ENCODE measurements around the gene TSPYL4.
A peak's percentile ranks its signal among the peaks of the same experiment; 100 is the strongest.

The TSPYL4 gene

DNA sequence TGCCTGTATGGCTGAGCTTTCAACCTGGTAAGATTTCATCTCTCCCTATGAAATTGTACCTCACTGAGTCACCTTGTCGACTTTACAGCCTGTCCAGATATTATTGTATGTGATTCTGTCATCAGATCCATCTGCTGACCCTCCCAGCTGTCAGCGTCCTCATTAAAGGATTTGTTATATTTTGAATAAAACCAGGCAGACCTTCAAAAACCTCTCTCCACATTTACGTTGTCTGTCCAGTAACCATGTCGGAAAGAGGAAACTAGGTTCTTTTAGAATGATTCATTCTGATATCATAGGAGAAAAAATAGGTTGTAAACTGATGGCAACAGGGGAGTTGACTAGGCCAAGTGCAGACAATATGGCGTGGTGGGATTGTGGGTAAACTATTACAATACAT lies 38.5 kb downstream of the TSPYL4 start:
- no peak for FAIRE-seq
- TF ChIP-seq PAX5 (IDR thresholded peaks at IDR 0.05; ENCODE audit: insufficient read depth, low read length, severe bottlenecking) (no peak), POU2F2 (IDR thresholded peaks at IDR 0.05; ENCODE audit: low read depth, low read length) (no peak), TAF1 (IDR thresholded peaks at IDR 0.05; ENCODE audit: low read depth, low read length) (no peak), POLR2AphosphoS5 (IDR thresholded peaks at IDR 0.05; ENCODE audit: low read depth, low read length) (no peak), SPI1 (IDR thresholded peaks at IDR 0.05; ENCODE audit: low read depth, low read length) (no peak), POLR2A (IDR thresholded peaks at IDR 0.05; ENCODE audit: low read depth, low read length) (no peak)
- DNase-seq (ENCODE audit: insufficient read length, low spot score), result no peak

GRCh38 chr6:116214681-116215080 lies 39.2 kb downstream of the TSPYL4 start:
- FAIRE-seq (no peak), DNase-seq (ENCODE audit: insufficient read length, low spot score) (no peak)
- TF ChIP-seq PAX5 (IDR thresholded peaks at IDR 0.05; ENCODE audit: insufficient read depth, low read length, severe bottlenecking) (no peak), POLR2AphosphoS5 (IDR thresholded peaks at IDR 0.05; ENCODE audit: low read depth, low read length) (no peak), SPI1 (IDR thresholded peaks at IDR 0.05; ENCODE audit: low read depth, low read length) (no peak), POU2F2 (IDR thresholded peaks at IDR 0.05; ENCODE audit: low read depth, low read length) (no peak), POLR2A (IDR thresholded peaks at IDR 0.05; ENCODE audit: low read depth, low read length) (no peak), TAF1 (IDR thresholded peaks at IDR 0.05; ENCODE audit: low read depth, low read length) (no peak)

GRCh38 chr6:116210750-116211425 lies 43.0 kb downstream of the TSPYL4 start:
- DNase-seq (ENCODE audit: insufficient read length, low spot score) (no peak), FAIRE-seq (no peak)
- TF ChIP-seq TAF1 (IDR thresholded peaks at IDR 0.05; ENCODE audit: low read depth, low read length) (no peak), POLR2A (IDR thresholded peaks at IDR 0.05; ENCODE audit: low read depth, low read length) (no peak), SPI1 (IDR thresholded peaks at IDR 0.05; ENCODE audit: low read depth, low read length) (no peak), PAX5 (IDR thresholded peaks at IDR 0.05; ENCODE audit: insufficient read depth, low read length, severe bottlenecking) (no peak), POLR2AphosphoS5 (IDR thresholded peaks at IDR 0.05; ENCODE audit: low read depth, low read length) (no peak), POU2F2 (IDR thresholded peaks at IDR 0.05; ENCODE audit: low read depth, low read length) (no peak)

DNA sequence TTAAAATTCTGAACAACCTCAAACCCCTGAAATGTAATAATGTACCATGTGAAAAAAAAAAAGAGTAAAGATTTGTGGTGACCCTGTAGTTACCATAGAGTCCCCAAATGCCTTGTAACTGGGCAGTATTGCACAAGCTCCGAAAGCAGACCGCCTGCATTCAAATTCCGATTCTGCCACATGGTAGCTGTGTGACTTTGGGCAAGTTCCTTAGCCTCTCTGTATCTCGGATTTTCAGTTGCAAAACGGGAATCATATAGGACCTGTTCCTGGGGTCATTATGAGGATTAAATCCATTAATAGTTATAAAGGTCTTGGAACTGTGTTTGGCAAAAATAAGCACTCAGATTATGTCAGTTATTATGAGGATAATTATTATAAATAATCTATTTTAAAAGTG lies 43.6 kb downstream of the TSPYL4 start:
- FAIRE-seq (no peak), DNase-seq (ENCODE audit: insufficient read length, low spot score) (no peak)
- TF ChIP-seq TAF1 (IDR thresholded peaks at IDR 0.05; ENCODE audit: low read depth, low read length) (no peak), POU2F2 (IDR thresholded peaks at IDR 0.05; ENCODE audit: low read depth, low read length) (no peak), PAX5 (IDR thresholded peaks at IDR 0.05; ENCODE audit: insufficient read depth, low read length, severe bottlenecking) (no peak), POLR2A (IDR thresholded peaks at IDR 0.05; ENCODE audit: low read depth, low read length) (no peak), SPI1 (IDR thresholded peaks at IDR 0.05; ENCODE audit: low read depth, low read length) (no peak), POLR2AphosphoS5 (IDR thresholded peaks at IDR 0.05; ENCODE audit: low read depth, low read length) (no peak)

GRCh38 chr6:116208056-116208785 lies 45.7 kb downstream of the TSPYL4 start:
- TF ChIP-seq TAF1 (IDR thresholded peaks at IDR 0.05; ENCODE audit: low read depth, low read length), result no peak
- no peak for TF ChIP-seq POLR2AphosphoS5 (IDR thresholded peaks at IDR 0.05; ENCODE audit: low read depth, low read length)
- TF ChIP-seq POLR2A (IDR thresholded peaks at IDR 0.05; ENCODE audit: low read depth, low read length), result no peak
- no peak for TF ChIP-seq POU2F2 (IDR thresholded peaks at IDR 0.05; ENCODE audit: low read depth, low read length)
- TF ChIP-seq SPI1 (IDR thresholded peaks at IDR 0.05; ENCODE audit: low read depth, low read length), result no peak
- no peak for TF ChIP-seq PAX5 (IDR thresholded peaks at IDR 0.05; ENCODE audit: insufficient read depth, low read length, severe bottlenecking)
- FAIRE-seq (no peak), DNase-seq (ENCODE audit: insufficient read length, low spot score) (no peak)

GRCh38 chr6:116206231-116206903 lies 47.5 kb downstream of the TSPYL4 start:
- DNase-seq (ENCODE audit: insufficient read length, low spot score), result no peak
- peak; percentile 38 for FAIRE-seq
- no peak for TF ChIP-seq SPI1 (IDR thresholded peaks at IDR 0.05; ENCODE audit: low read depth, low read length)
- no peak for TF ChIP-seq POU2F2 (IDR thresholded peaks at IDR 0.05; ENCODE audit: low read depth, low read length)
- no peak for TF ChIP-seq TAF1 (IDR thresholded peaks at IDR 0.05; ENCODE audit: low read depth, low read length)
- no peak for TF ChIP-seq PAX5 (IDR thresholded peaks at IDR 0.05; ENCODE audit: insufficient read depth, low read length, severe bottlenecking)
- no peak for TF ChIP-seq POLR2A (IDR thresholded peaks at IDR 0.05; ENCODE audit: low read depth, low read length)
- no peak for TF ChIP-seq POLR2AphosphoS5 (IDR thresholded peaks at IDR 0.05; ENCODE audit: low read depth, low read length)

- DNase-seq (ENCODE audit: insufficient read length, low spot score), result no peak
- FAIRE-seq, result no peak
- no peak for TF ChIP-seq POLR2AphosphoS5 (IDR thresholded peaks at IDR 0.05; ENCODE audit: low read depth, low read length)
- TF ChIP-seq TAF1 (IDR thresholded peaks at IDR 0.05; ENCODE audit: low read depth, low read length), result no peak
- TF ChIP-seq PAX5 (IDR thresholded peaks at IDR 0.05; ENCODE audit: insufficient read depth, low read length, severe bottlenecking), result no peak
- TF ChIP-seq POU2F2 (IDR thresholded peaks at IDR 0.05; ENCODE audit: low read depth, low read length), result no peak
- no peak for TF ChIP-seq POLR2A (IDR thresholded peaks at IDR 0.05; ENCODE audit: low read depth, low read length)
- no peak for TF ChIP-seq SPI1 (IDR thresholded peaks at IDR 0.05; ENCODE audit: low read depth, low read length)
These were observed 48.6 kb downstream of the TSPYL4 start for GRCh38 chr6:116205281-116205680.

- TF ChIP-seq TAF1 (IDR thresholded peaks at IDR 0.05; ENCODE audit: low read depth, low read length) (no peak), PAX5 (IDR thresholded peaks at IDR 0.05; ENCODE audit: insufficient read depth, low read length, severe bottlenecking) (no peak), POU2F2 (IDR thresholded peaks at IDR 0.05; ENCODE audit: low read depth, low read length) (no peak), SPI1 (IDR thresholded peaks at IDR 0.05; ENCODE audit: low read depth, low read length) (no peak), POLR2A (IDR thresholded peaks at IDR 0.05; ENCODE audit: low read depth, low read length) (no peak), POLR2AphosphoS5 (IDR thresholded peaks at IDR 0.05; ENCODE audit: low read depth, low read length) (no peak)
- DNase-seq (ENCODE audit: insufficient read length, low spot score) (no peak), FAIRE-seq (no peak)
These were observed 52.3 kb downstream of the TSPYL4 start for GRCh38 chr6:116201538-116201937.
